Rectal smooth muscle tissue (tissue), 1 donor: ENCODE results near the gene ID2.

Experiments
- H3K27ac ChIP-seq: one replicate; pipeline ENCODE4 v1.7.0; 2013; ENCODE audit warnings: low read depth, low read length, inconsistent platforms
- H3K27me3 ChIP-seq: one replicate; pipeline ENCODE4 v1.7.0; 2013; ENCODE audit warnings: low read length; ENCODE audit not compliant: control insufficient read depth, insufficient read depth
- H3K36me3 ChIP-seq: one replicate; pipeline ENCODE4 v1.7.0; 2013; ENCODE audit warnings: low read length; ENCODE audit not compliant: control insufficient read depth, insufficient read depth
- H3K4me1 ChIP-seq: one replicate; pipeline ENCODE4 v1.7.0; 2013; ENCODE audit warnings: low read length; ENCODE audit not compliant: control insufficient read depth, insufficient read depth
- H3K4me3 ChIP-seq: one replicate; pipeline ENCODE4 v1.7.0; 2013; ENCODE audit warnings: low read length
- H3K9ac ChIP-seq: one replicate; pipeline ENCODE4 v1.7.0; 2013; ENCODE audit warnings: low read length

The ID2 gene

GRCh38 chr2:8653485-8653884, 28.4 kb upstream of the ID2 start:
- Histone ChIP-seq H3K27me3 (no peaks in the 10 kb centered on the region), H3K36me3 (no peaks in the 10 kb centered on the region), H3K4me3 (no peak overlapping the region), H3K4me1 (no peaks in the 10 kb centered on the region), H3K9ac (no peak overlapping the region), H3K27ac (no peak overlapping the region)

GRCh38 chr2:8654041-8654440, 27.8 kb upstream of the ID2 start:
- H3K27me3 ChIP-seq = no peaks in the 10 kb centered on the region
- H3K36me3 ChIP-seq = no peaks in the 10 kb centered on the region
- no peaks in the 10 kb centered on the region for H3K4me1 ChIP-seq
- no peak overlapping the region for H3K27ac ChIP-seq
- no peak overlapping the region for H3K4me3 ChIP-seq
- H3K9ac ChIP-seq = no peak overlapping the region

- no peaks in the 10 kb centered on the region for H3K27me3 ChIP-seq
- H3K4me1 ChIP-seq = no peaks in the 10 kb centered on the region
- no peaks in the 10 kb centered on the region for H3K36me3 ChIP-seq
- no peak overlapping the region for H3K4me3 ChIP-seq
- no peak overlapping the region for H3K9ac ChIP-seq
- H3K27ac ChIP-seq = no peak overlapping the region
Measured at GRCh38 chr2:8654483-8654882, 27.4 kb upstream of the ID2 start.

- Histone ChIP-seq H3K4me3 (no peak overlapping the region), H3K4me1 (no peaks in the 10 kb centered on the region), H3K27me3 (no peaks in the 10 kb centered on the region), H3K36me3 (no peaks in the 10 kb centered on the region), H3K9ac (no peak overlapping the region), H3K27ac (no peak overlapping the region)
Measured at GRCh38 chr2:8656160-8656641, 25.7 kb upstream of the ID2 start.

- Histone ChIP-seq H3K27me3 (no peaks in the 10 kb centered on the region), H3K9ac (no peak overlapping the region), H3K4me1 (peaks cover 4% of the 10 kb centered on the region), H3K36me3 (no peaks in the 10 kb centered on the region), H3K4me3 (no peak overlapping the region), H3K27ac (no peak overlapping the region)
Measured at GRCh38 chr2:8656811-8657210, 25.0 kb upstream of the ID2 start.

GRCh38 chr2:8657423-8658062, 24.3 kb upstream of the ID2 start:
- Histone ChIP-seq H3K4me3 (no peak overlapping the region), H3K27ac (no peak overlapping the region), H3K9ac (no peak overlapping the region), H3K27me3 (no peaks in the 10 kb centered on the region), H3K36me3 (no peaks in the 10 kb centered on the region), H3K4me1 (peaks cover 11% of the 10 kb centered on the region)

GRCh38 chr2:8658064-8658862, 23.6 kb upstream of the ID2 start:
- Histone ChIP-seq H3K9ac (no peak overlapping the region), H3K4me3 (no peak overlapping the region), H3K27me3 (no peaks in the 10 kb centered on the region), H3K36me3 (no peaks in the 10 kb centered on the region), H3K27ac (no peak overlapping the region), H3K4me1 (peaks cover 11% of the 10 kb centered on the region)

GRCh38 chr2:8659092-8659734, 22.6 kb upstream of the ID2 start:
- Histone ChIP-seq H3K4me3 (no peak overlapping the region), H3K27me3 (no peaks in the 10 kb centered on the region), H3K4me1 (peaks cover 11% of the 10 kb centered on the region), H3K36me3 (no peaks in the 10 kb centered on the region), H3K27ac (no peak overlapping the region), H3K9ac (no peak overlapping the region)

GRCh38 chr2:8659735-8660492, 21.9 kb upstream of the ID2 start:
- Histone ChIP-seq H3K9ac (no peak overlapping the region), H3K27me3 (no peaks in the 10 kb centered on the region), H3K27ac (no peak overlapping the region), H3K4me3 (no peak overlapping the region), H3K36me3 (no peaks in the 10 kb centered on the region), H3K4me1 (peaks cover 11% of the 10 kb centered on the region)

- no peak overlapping the region for H3K4me3 ChIP-seq
- no peak overlapping the region for H3K9ac ChIP-seq
- H3K27me3 ChIP-seq = no peaks in the 10 kb centered on the region
- H3K36me3 ChIP-seq = no peaks in the 10 kb centered on the region
- peak overlapping the region; percentile 75 for H3K27ac ChIP-seq
- peaks cover 11% of the 10 kb centered on the region for H3K4me1 ChIP-seq
Measured at GRCh38 chr2:8661235-8661634, 20.6 kb upstream of the ID2 start.

GRCh38 chr2:8661736-8662135, 20.1 kb upstream of the ID2 start:
- Histone ChIP-seq H3K27me3 (no peaks in the 10 kb centered on the region), H3K4me1 (peaks cover 11% of the 10 kb centered on the region), H3K4me3 (no peak overlapping the region), H3K36me3 (no peaks in the 10 kb centered on the region), H3K27ac (peak overlapping the region; percentile 75), H3K9ac (no peak overlapping the region)

- Histone ChIP-seq H3K4me3 (no peak overlapping the region), H3K4me1 (peaks cover 11% of the 10 kb centered on the region), H3K27me3 (no peaks in the 10 kb centered on the region), H3K27ac (peak overlapping the region; percentile 75), H3K36me3 (no peaks in the 10 kb centered on the region), H3K9ac (no peak overlapping the region)
Measured at GRCh38 chr2:8662239-8662879, 19.5 kb upstream of the ID2 start.
